Activated CD8-positive, alpha-beta memory T cell treated with anti-CD3 and anti-CD28 coated beads, Interleukin-2, amount 50 U/mL, for 24 hours (primary cell): ENCODE results near the gene SLC31A2.

ENCODE experiments used
- DNase-seq: peaks from one replicate; pipeline ENCODE4 v3.0.0-alpha.2; 2020; ENCODE audit errors: extremely low read depth

Gene SLC31A2

GRCh38 chr9:113186137-113186755 is 35.4 kb downstream of the SLC31A2 start:
- no peak for DNase-seq

GRCh38 chr9:113187929-113188595 is 37.3 kb downstream of the SLC31A2 start:
- no peak for DNase-seq

- no peak for DNase-seq
Measured at GRCh38 chr9:113192455-113192854, 41.6 kb downstream of the SLC31A2 start.

GRCh38 chr9:113199683-113200329 is 49.0 kb downstream of the SLC31A2 start:
- no peak for DNase-seq

GRCh38 chr9:113205432-113205831 is 54.6 kb downstream of the SLC31A2 start:
- no peak for DNase-seq

- no peak for DNase-seq
Measured at GRCh38 chr9:113205861-113206260, 55.1 kb downstream of the SLC31A2 start.

- DNase-seq: no peak
Measured at GRCh38 chr9:113210815-113211214, 60.0 kb downstream of the SLC31A2 start.
